Pancreas (tissue), 10 donors: Measurements from ENCODE around the gene FOS. TPM values are rescaled to one million over a fixed set of nuclear protein-coding genes. Genes with fewer than 3 reads are reported as not detected.
A peak's percentile ranks its signal among the peaks of the same experiment; 100 is the strongest.

Experiments used
- ATAC-seq, 4 donors: fragments of 200-7000 bp; cut with Tn5 transposase; one replicate each; pipeline versions ENCODE4 v1.8.0 to v1.9.1; 2020; ENCODE audit warnings: mild to moderate bottlenecking in 4 of 4, moderate library complexity in 4 of 4
- DNase-seq, 6 donors: peaks; one replicate each; pipeline ENCODE4 v3.0.0-alpha.2; 2020
- FAIRE-seq: peaks from 2 replicates; lab custom pipeline; 2012; peaks lifted over from hg19 to GRCh38; lab: Jason Lieb, UNC
- H3K27ac ChIP-seq, 4 donors: fragments of 200-600 bp; sonication (generic); 1 replicate in 3 of 4; 2 replicates in 1 of 4; pipeline versions ENCODE4 v1.5.0 to v1.8.0; 2020
- H3K27me3 ChIP-seq, 4 donors: fragments of 200-600 bp; one replicate each; pipeline ENCODE4 v1.8.0; 2021
- H3K36me3 ChIP-seq, 3 donors: fragments of 200-600 bp; sonication (generic) in 1 of 3; one replicate each; pipeline versions ENCODE4 v1.5.0 to v1.8.0; 2020 to 2021
- H3K4me1 ChIP-seq, 3 donors: fragments of 200-600 bp; one replicate each; pipeline ENCODE4 v1.8.0; 2021
- H3K4me3 ChIP-seq, 4 donors: fragments of 200-600 bp; sonication (generic) in 2 of 4; one replicate each; pipeline versions ENCODE4 v1.5.0 to v1.8.0; 2020 to 2021
- H3K9me3 ChIP-seq, 4 donors: fragments of 200-600 bp; one replicate each; pipeline ENCODE4 v1.8.0; 2021
- WGBS, 2 donors: extraction: QIAGEN DNeasy Blood & Tissue Kit; methylation state at CpG; one replicate each; pipeline ENCODE4 v1.1.7; 2013; 5-methylcytosine and 5-hydroxymethylcytosine counted together
- intact Hi-C, 3 donors: fragments of 100-400 bp; cut with DNase I; formaldehyde crosslinking; loops; one replicate each; pipeline versions ENCODE4 v1.11.1 to v1.14.2; 2022
- polyA plus RNA-seq, 2 donors: library from polyadenylated mRNA; stranded (reverse); fragments of 200-250 nt; gene quantifications; one replicate each; pipeline ENCODE4 v1.2.3, GENCODE V29; 2013
- total RNA-seq, 6 donors: library from RNA; stranded (reverse); fragmentation: NEBNext Ultra II Directional in 4 of 6; extraction: Animal tissue kit (Norgen Biotek cat#: 25700) in 4 of 6; gene quantifications; one replicate each; pipeline versions ENCODE4 v1.2.1 to v1.2.4, GENCODE V29; 2021 to 2023
- TF ChIP-seq, protein P1 (sequence below), 4 donors: fragments of 200-600 bp; sonication (generic) in 3 of 4; IDR thresholded peaks; one replicate each; pipeline versions ENCODE4 v1.5.0 to v1.8.0; 2021; ENCODE audit warnings: antibody characterized with exemption in 4 of 4
- donor health status: healthy with polysubstance abuse.
- donor health status: DM: no; HTN: no; CAD: no; lungs with moderate emphysema.
- donor health status: DM: no; HTN: no; CAD: no.
- donor health status: control.
- donor health status: control.
- donor health status: Bipolar disorder and iron deficiency.
- donor health status: DM: yes; HTN: yes; CAD: no.
- donor health status: DM: no; HTN: no; CAD: no.
- donor health status: DM: no; HTN: no; CAD: no.
- donor health status: DM: yes; HTN: yes; CAD: no.

FOS gene
- total and polyA plus RNA-seq, 8 donors: 56.4 to 303 (median 98.2) TPM

DNA sequence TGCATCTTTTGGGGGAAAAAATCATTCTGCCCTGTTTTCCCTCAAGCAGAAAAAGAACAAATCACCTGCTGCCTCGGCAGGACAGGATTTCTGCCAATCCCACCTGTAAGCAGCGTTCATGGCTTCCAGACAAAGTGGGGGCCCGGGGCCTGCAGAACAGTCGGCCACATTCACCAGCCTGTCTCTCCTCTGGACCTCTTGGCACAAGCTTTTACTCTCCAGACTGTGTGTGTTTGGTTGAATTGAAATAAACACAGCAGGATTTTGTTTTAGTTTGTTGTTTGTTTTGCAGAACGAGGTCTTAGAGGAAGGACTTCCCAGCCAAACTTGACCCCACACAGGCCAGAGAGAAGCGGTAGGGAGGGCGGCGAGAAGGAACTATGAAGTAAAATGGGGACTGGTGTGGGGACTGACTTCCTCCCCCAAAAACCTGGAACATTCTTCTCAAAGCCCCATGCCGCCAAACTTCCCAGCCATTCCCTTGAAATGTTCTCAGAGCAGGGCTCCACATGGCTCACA, 41.7 kb upstream of the FOS start:
- H3K4me3 ChIP-seq: no peak overlapping the region
- intact Hi-C loops: no loop called here
- H3K27ac ChIP-seq: peak overlapping the region in 2 of 4 donors; percentile 10 to 22
- H3K4me1 ChIP-seq: peaks cover 0 to 5% (median 5%) of the 10 kb centered on the region in 3 donors
- no peaks in the 10 kb centered on the region for H3K9me3 ChIP-seq
- ATAC-seq: peak in 2 of 4 donors; percentile 11 to 25
- H3K36me3 ChIP-seq: no peaks in the 10 kb centered on the region
- DNase-seq: no peak
- 59 to 65% methylated on average over 9 of the region's 9 CpGs for WGBS, 2 donors
- H3K27me3 ChIP-seq: no peaks in the 10 kb centered on the region
- TF ChIP-seq, protein P1, sequence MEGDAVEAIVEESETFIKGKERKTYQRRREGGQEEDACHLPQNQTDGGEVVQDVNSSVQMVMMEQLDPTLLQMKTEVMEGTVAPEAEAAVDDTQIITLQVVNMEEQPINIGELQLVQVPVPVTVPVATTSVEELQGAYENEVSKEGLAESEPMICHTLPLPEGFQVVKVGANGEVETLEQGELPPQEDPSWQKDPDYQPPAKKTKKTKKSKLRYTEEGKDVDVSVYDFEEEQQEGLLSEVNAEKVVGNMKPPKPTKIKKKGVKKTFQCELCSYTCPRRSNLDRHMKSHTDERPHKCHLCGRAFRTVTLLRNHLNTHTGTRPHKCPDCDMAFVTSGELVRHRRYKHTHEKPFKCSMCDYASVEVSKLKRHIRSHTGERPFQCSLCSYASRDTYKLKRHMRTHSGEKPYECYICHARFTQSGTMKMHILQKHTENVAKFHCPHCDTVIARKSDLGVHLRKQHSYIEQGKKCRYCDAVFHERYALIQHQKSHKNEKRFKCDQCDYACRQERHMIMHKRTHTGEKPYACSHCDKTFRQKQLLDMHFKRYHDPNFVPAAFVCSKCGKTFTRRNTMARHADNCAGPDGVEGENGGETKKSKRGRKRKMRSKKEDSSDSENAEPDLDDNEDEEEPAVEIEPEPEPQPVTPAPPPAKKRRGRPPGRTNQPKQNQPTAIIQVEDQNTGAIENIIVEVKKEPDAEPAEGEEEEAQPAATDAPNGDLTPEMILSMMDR (IDR thresholded peaks at IDR 0.05): no peak
- FAIRE-seq: no peak

DNA sequence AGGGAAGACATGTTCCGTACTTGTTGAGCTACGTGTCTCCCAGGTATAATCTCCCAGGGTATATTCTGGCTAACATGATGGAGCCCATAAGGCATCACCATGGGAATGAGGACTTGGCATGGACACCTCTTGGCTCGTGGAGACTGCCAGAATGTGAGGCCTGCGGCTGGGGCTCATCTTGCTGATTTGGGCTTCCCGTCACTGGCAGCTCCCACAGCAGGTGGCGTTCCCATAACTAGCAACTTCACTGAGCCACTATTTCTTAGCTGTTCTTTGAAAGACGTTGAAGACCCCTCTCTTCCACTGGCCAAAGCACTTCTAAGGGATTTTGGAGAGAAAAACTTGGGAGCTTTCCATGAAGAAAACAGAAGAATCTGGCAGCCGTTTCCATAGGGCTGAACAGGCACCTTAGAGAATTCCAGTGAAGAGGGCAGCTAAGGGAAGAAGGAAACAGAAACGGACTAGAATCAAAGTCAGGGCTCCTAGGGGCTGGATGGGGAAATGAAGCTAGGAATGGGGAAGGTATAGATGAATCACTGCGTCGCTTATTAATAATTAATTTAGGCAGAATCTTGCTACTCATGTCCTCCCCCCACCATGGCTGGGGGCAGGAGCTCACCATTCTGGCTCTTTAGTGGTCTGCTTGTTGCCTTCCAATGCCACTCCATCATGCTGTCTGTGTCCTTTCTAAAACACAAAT, 39.7 kb upstream of the FOS start:
- WGBS, 2 donors: 51 to 56% methylated on average over 11 of the region's 11 CpGs
- Histone ChIP-seq H3K27me3 (no peaks in the 10 kb centered on the region), H3K36me3 (no peaks in the 10 kb centered on the region), H3K4me1 (peaks cover 0 to 5% (median 5%) of the 10 kb centered on the region in 3 donors), H3K27ac (no peak overlapping the region), H3K9me3 (no peaks in the 10 kb centered on the region), H3K4me3 (no peak overlapping the region)
- TF ChIP-seq, protein P1 (IDR thresholded peaks at IDR 0.05): no peak
- no peak for FAIRE-seq
- ATAC-seq: peak; percentile 36 to 60 (median 48)
- DNase-seq: peak in 3 of 6 donors; percentile 35 to 41 (median 40)
- intact Hi-C loops: no loop called here

DNA sequence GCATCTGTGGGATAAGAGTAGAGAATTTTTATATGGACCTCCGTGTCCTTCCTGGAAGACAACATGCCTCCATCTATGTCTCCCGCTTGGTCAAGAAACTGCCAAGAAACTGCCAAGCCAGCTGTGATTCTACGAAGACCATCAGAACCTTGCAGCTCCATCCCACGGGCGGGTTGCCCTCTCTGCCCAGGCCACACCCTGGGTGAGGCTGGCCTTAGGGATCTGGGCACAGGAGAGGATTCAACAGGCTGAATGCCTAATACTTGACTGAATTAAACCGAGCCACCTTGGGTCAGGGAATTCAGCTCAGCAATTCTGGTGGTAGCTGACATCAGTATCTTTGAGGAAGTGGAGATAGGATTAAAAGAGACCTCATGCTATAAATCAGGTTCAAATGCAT, 37.8 kb upstream of the FOS start:
- ATAC-seq (no peak), FAIRE-seq (no peak), DNase-seq (no peak)
- no peak overlapping the region for H3K27ac ChIP-seq
- TF ChIP-seq, protein P1 (IDR thresholded peaks at IDR 0.05): no peak
- peaks cover 0 to 5% (median 5%) of the 10 kb centered on the region in 3 donors for H3K4me1 ChIP-seq
- 95 to 98% methylated on average over 6 of the region's 6 CpGs for WGBS, 2 donors
- H3K27me3 ChIP-seq: no peaks in the 10 kb centered on the region
- H3K36me3 ChIP-seq: no peaks in the 10 kb centered on the region
- H3K9me3 ChIP-seq: no peaks in the 10 kb centered on the region
- intact Hi-C loops: no loop called here
- no peak overlapping the region for H3K4me3 ChIP-seq

DNA sequence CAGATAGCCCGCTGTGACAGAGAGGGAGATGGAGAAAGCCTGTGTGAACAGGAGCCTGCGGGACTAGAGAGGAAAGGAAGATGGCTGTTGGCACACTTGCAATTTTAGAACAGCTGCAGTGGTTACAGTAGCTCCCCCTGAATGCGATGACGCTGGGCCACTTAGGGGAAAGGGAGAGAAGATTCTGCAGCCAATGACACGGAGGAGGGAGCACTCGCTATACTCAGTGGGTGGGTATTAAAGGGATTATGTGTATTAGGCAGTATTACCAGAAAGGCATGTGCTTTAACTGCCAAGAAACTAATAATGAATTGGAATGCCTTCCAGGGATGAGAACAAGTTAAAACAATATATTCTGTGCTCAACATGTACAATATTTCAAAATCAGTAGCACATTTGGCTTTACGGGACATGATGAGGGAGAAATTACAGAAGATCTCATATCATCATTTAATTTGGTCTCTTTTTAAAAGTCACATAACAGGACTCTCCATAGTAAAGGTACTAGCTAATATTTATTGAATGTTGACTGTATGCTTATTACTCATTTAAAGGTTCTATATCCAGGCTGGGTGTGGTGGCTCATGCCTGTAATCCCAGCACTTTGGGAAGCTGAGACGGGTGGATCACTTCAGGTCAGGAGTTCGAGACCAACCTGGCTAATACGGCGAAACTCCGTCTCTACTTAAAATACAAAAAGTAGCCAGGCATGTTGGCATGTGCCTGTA, 35.9 kb upstream of the FOS start:
- no peak for FAIRE-seq
- H3K4me3 ChIP-seq: no peak overlapping the region
- WGBS, 2 donors: 80 to 81% methylated on average over 12 of the region's 12 CpGs
- peak in 2 of 4 donors; percentile 39 to 70 for ATAC-seq
- TF ChIP-seq, protein P1 (IDR thresholded peaks at IDR 0.05): no peak
- H3K9me3 ChIP-seq: no peaks in the 10 kb centered on the region
- no peaks in the 10 kb centered on the region for H3K27me3 ChIP-seq
- H3K27ac ChIP-seq: no peak overlapping the region
- peaks cover 0 to 5% (median 0%) of the 10 kb centered on the region in 3 donors for H3K4me1 ChIP-seq
- DNase-seq: no peak
- intact Hi-C loops: no loop called here
- H3K36me3 ChIP-seq: no peaks in the 10 kb centered on the region
